ENCODE measurements around the gene GNG14.

GRCh38 chr19:12721656-12722565 is 34.1 kb downstream of the GNG14 start:
- no peak for TF ChIP-seq CTCF (conservative IDR thresholded peaks at IDR 0.05; ENCODE audit: low read depth in 2 of 2)
- no peak for TF ChIP-seq CREB1 (CRISPR knock-in tag; IDR thresholded peaks at IDR 0.05; ENCODE audit: low read depth)
- TF ChIP-seq JUNB (IDR thresholded peaks at IDR 0.05; ENCODE audit: unreplicated experiment), result no peak
- TF ChIP-seq EZH2phosphoT487 (IDR thresholded peaks at IDR 0.05; ENCODE audit: unreplicated experiment), result no peak
- TF ChIP-seq EZH2 (IDR thresholded peaks at IDR 0.05; ENCODE audit: low read depth, unreplicated experiment), result no peak
- TF ChIP-seq POLR2AphosphoS5 (IDR thresholded peaks at IDR 0.05; ENCODE audit: low read depth), result no peak
- no peak for TF ChIP-seq REST (IDR thresholded peaks at IDR 0.05; ENCODE audit: unreplicated experiment)

Data from GM23338 (cell line).